Measurements from ENCODE around the gene PPFIA1. TPM values are rescaled to one million over a fixed set of nuclear protein-coding genes. Genes with fewer than 3 reads are reported as not detected.

Gene PPFIA1
- total and polyA plus RNA-seq, 2 of the 8 experiments (the other 6 are each of a cell fraction or from before 2014, with no cell fraction given): 44.3 to 73.5 TPM

DNA sequence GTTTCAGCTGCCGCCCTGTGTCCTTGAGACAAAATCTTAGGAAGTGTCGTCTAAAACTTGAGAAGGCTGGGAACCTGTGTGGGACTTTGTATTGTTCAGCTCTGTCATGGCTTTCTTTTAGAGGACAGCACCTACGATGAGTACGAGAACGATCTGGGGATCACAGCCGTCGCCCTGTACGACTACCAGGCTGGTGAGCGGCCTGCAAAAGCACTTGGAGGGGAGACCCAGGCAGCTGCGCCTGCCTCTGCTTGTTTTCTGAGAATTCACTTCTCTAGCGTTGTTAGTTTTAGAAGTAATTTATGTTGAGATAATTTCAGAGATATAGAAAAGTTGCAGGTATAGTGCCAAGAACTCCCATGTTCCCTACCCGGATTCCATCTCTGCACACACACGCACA is 163.0 kb downstream of the PPFIA1 start:
- ChIA-PET CTCF (ENCODE audit: partially characterized antibody) (interaction anchor here (0.7 kb wide), 1 partner anchor 47 kb away, joined by 3 read pairs; no protein-coding TSS in a partner anchor), POLR2A (ENCODE audit: partially characterized antibody) (interaction anchor here (0.9 kb wide), 1 partner anchor 33 kb away, joined by 3 read pairs; no protein-coding TSS in a partner anchor)
- Histone ChIP-seq H2BK20ac (ENCODE audit: low read length) (no peak overlapping the region), H3K79me2 (ENCODE audit: control insufficient read depth in 1 of 2, insufficient read depth in 2 of 2, low read length in 2 of 2) (no peaks in the 10 kb centered on the region), H3K23ac (ENCODE audit: insufficient read length) (no peak overlapping the region), H3K4me3 (ENCODE audit: extremely low read depth in 1 of 4, insufficient read depth in 2 of 4, low read depth in 3 of 4, low read length in 4 of 4) (no peak overlapping the region), H3K18ac (ENCODE audit: extremely low read depth, low read length) (no peak overlapping the region), H3K14ac (ENCODE audit: insufficient read length) (no peak overlapping the region), H3K9ac (replicated peaks in 1 of 4; ENCODE audit: extremely low read depth in 1 of 4, low read depth in 3 of 4, low read length in 3 of 4) (no peak overlapping the region), H3K27me3 (replicated peaks in 1 of 4; ENCODE audit: control insufficient read depth in 3 of 4, extremely low read depth in 1 of 4, insufficient read depth in 3 of 4, low read length in 3 of 4) (no peaks in the 10 kb centered on the region), H2AK5ac (ENCODE audit: low read depth, low read length) (no peak overlapping the region), H3K79me1 (ENCODE audit: low read depth, low read length) (no peaks in the 10 kb centered on the region), H3K36me3 (ENCODE audit: control insufficient read depth in 2 of 4, insufficient read depth in 4 of 4, low read length in 3 of 4) (peaks cover 27 to 90% (median 77%) of the 10 kb centered on the region in 4 experiments), H4K91ac (replicated peaks; ENCODE audit: insufficient read length, low read length) (no peak overlapping the region), H2BK120ac (replicated peaks; ENCODE audit: low read depth, low read length) (no peak overlapping the region), H4K20me1 (replicated peaks in 1 of 2; ENCODE audit: control insufficient read depth in 1 of 2, insufficient read depth in 2 of 2, low read length in 2 of 2) (peaks cover 12 to 32% of the 10 kb centered on the region in 2 experiments), H4K5ac (ENCODE audit: insufficient read length, low read depth, low read length) (no peak overlapping the region), H3K4me2 (ENCODE audit: insufficient read depth in 1 of 2, low read depth in 2 of 2, low read length in 2 of 2) (no peak overlapping the region), H2BK12ac (ENCODE audit: low read depth, low read length) (no peak overlapping the region), H3K56ac (replicated peaks; ENCODE audit: insufficient read length, low read depth, low read length) (no peak overlapping the region), H2AFZ (ENCODE audit: low read length) (no peak overlapping the region), H3K4ac (replicated peaks; ENCODE audit: insufficient read length, low read depth, low read length) (no peak overlapping the region), H4K8ac (ENCODE audit: extremely low read depth, insufficient read depth, low read length) (no peak overlapping the region), H3K4me1 (replicated peaks in 1 of 4; ENCODE audit: control insufficient read depth in 3 of 4, insufficient read depth in 4 of 4, low read length in 3 of 4) (peaks cover 0 to 3% (median 0%) of the 10 kb centered on the region in 4 experiments; a peak in 1 of 7 replicates), H3K23me2 (ENCODE audit: low read depth, low read length) (no peaks in the 10 kb centered on the region), H3K27ac (ENCODE audit: low read depth, low read length) (no peak overlapping the region), H3K9me3 (ENCODE audit: insufficient read depth in 2 of 2, low read depth in 1 of 2, low read length in 1 of 2) (no peaks in the 10 kb centered on the region), H2BK5ac (ENCODE audit: low read depth, low read length) (no peak overlapping the region), H2BK15ac (ENCODE audit: low read length) (no peak overlapping the region)
- FAIRE-seq: no peak
- WGBS, 2 experiments (ENCODE audit: extremely low coverage in 1 of 2, insufficient coverage in 1 of 2, insufficient read length in 1 of 2, insufficient replicate concordance in 2 of 2, low coverage in 1 of 2, low lambda C conversion rate in 2 of 2, missing lambda C conversion rate in 1 of 2): 92% methylated on average over 13 of the region's 13 CpGs; no CpG with 5 or more reads in 1 of the 2 experiments
- DNase-seq (ENCODE audit: low read depth in 1 of 2, low spot score in 2 of 2): no peak
- TF ChIP-seq SP4 (IDR thresholded peaks at IDR 0.05; ENCODE audit: low read length) (no peak), CHD2 (IDR thresholded peaks at IDR 0.05; ENCODE audit: low read length) (no peak), PHF8 (conservative IDR thresholded peaks at IDR 0.05; ENCODE audit: low read depth, low read length) (no peak), SAP30 (IDR thresholded peaks at IDR 0.05; ENCODE audit: insufficient read depth, insufficient replicate concordance, low read length) (no peak), YY1 (IDR thresholded peaks at IDR 0.05; ENCODE audit: low read depth, low read length) (no peak), CHD1 (IDR thresholded peaks at IDR 0.05; ENCODE audit: low read depth, low read length) (no peak), BCL11A (IDR thresholded peaks at IDR 0.05; ENCODE audit: low read depth in 2 of 2, low read length in 2 of 2) (no peak), EZH2 (IDR thresholded peaks at IDR 0.05; ENCODE audit: low read depth, low read length, severe bottlenecking) (no peak), SIN3A (conservative IDR thresholded peaks at IDR 0.05 in 1 of 2, IDR thresholded peaks at IDR 0.05 in 1 of 2; ENCODE audit: low read depth in 1 of 2, low read length in 2 of 2) (no peak), POLR2A (IDR thresholded peaks at IDR 0.05; ENCODE audit: control extremely low read depth in 1 of 2, low read depth in 2 of 2, low read length in 2 of 2) (no peak), POLR2AphosphoS5 (IDR thresholded peaks at IDR 0.05; ENCODE audit: low read depth, low read length) (no peak), GABPA (IDR thresholded peaks at IDR 0.05; ENCODE audit: borderline replicate concordance, insufficient read depth, low read length) (no peak), FOSL1 (IDR thresholded peaks at IDR 0.05; ENCODE audit: insufficient read depth, low read depth, low read length) (no peak), ASH2L (IDR thresholded peaks at IDR 0.05; ENCODE audit: low read length) (no peak), CBX5 (IDR thresholded peaks at IDR 0.05; ENCODE audit: low read depth, low read length) (no peak)

Data from H1 (cell line).